Natural killer cell (primary cell): Measurements from ENCODE around the gene CCR8. TPM values are rescaled to one million over a fixed set of nuclear protein-coding genes. Genes with fewer than 3 reads are reported as not detected.
"Not testable (repeated sequence)": the region's sequence is repeated elsewhere in the genome, so short reads cannot be mapped to it uniquely, and the experiment has no call there.

Source experiments
- ATAC-seq, 3 donors: fragments of 150-1000 bp in 2 of 3; fragments of 200-7000 bp in 1 of 3; cut with Tn5 transposase; 1 replicate in 1 of 3; 2 replicates in 2 of 3; pipeline ENCODE4 v1.10.0; 2021; ENCODE audit warnings: mild to moderate bottlenecking in 2 of 3, moderate library complexity in 2 of 3
- DNase-seq, 2 donors: peaks; one replicate each; pipeline versions ENCODE4 v3.0.0 to v3.0.0-alpha.2; 2013 to 2021; ENCODE audit warnings: mixed read lengths in 1 of 2
- H3K27ac ChIP-seq: one replicate; pipeline ENCODE4 v1.5.1; 2013; ENCODE audit warnings: mild to moderate bottlenecking, low read length
- H3K27me3 ChIP-seq: one replicate; pipeline ENCODE4 v1.6.1; 2013; ENCODE audit warnings: low read length; ENCODE audit not compliant: control insufficient read depth, insufficient read depth
- H3K36me3 ChIP-seq: one replicate; pipeline ENCODE4 v1.6.1; 2013; ENCODE audit warnings: low read length; ENCODE audit not compliant: control insufficient read depth, insufficient read depth
- H3K4me1 ChIP-seq: one replicate; pipeline ENCODE4 v1.6.1; 2013; ENCODE audit warnings: low read length; ENCODE audit not compliant: control insufficient read depth, insufficient read depth
- H3K4me3 ChIP-seq: one replicate; pipeline ENCODE4 v1.5.1; 2013; ENCODE audit warnings: low read length
- H3K9me3 ChIP-seq: one replicate; pipeline ENCODE4 v1.6.1; 2013; ENCODE audit warnings: low read length; ENCODE audit not compliant: control insufficient read depth, insufficient read depth
- H3K27ac Mint-ChIP-seq, 2 donors: one replicate each; pipeline ENCODE4 v1.8.0; 2022; ENCODE audit warnings: mild to moderate bottlenecking in 2 of 2, mixed read lengths in 2 of 2, moderate library complexity in 1 of 2
- H3K27me3 Mint-ChIP-seq, 2 donors: one replicate each; pipeline ENCODE4 v1.8.0; 2022; ENCODE audit warnings: low read depth in 2 of 2, mixed read lengths in 2 of 2
- H3K36me3 Mint-ChIP-seq: one replicate; pipeline ENCODE4 v1.8.0; 2022; ENCODE audit warnings: mixed read lengths
- H3K4me1 Mint-ChIP-seq, 2 donors: one replicate each; pipeline ENCODE4 v1.8.0; 2022; ENCODE audit warnings: mixed read lengths in 2 of 2
- H3K4me3 Mint-ChIP-seq: one replicate; pipeline ENCODE4 v1.8.0; 2022; ENCODE audit warnings: mild to moderate bottlenecking, moderate library complexity, mixed read lengths
- H3K9me3 Mint-ChIP-seq, 2 donors: one replicate each; pipeline ENCODE4 v1.8.0; 2022; ENCODE audit warnings: mixed read lengths in 2 of 2
- CTCF ChIP-seq: fragments of 200-600 bp; IDR thresholded peaks from one replicate; pipeline ENCODE4 v1.8.0; 2022; ENCODE audit warnings: antibody characterized with exemption
- WGBS: methylation state at CpG from one replicate; pipeline ENCODE4 v1.1.7; 2013; ENCODE audit warnings: missing lambda C conversion rate; ENCODE audit not compliant: insufficient coverage; 5-methylcytosine and 5-hydroxymethylcytosine counted together
- intact Hi-C: fragments of 100-400 bp; cut with micrococcal nuclease; formaldehyde crosslinking; loops from one replicate; pipeline ENCODE4 v1.14.2; 2022
- total RNA-seq, 4 donors: library from RNA; stranded (reverse); fragments of 120-200 nt in 1 of 4; gene quantifications; one replicate each; pipeline versions ENCODE4 v1.2.3 to v1.2.4, GENCODE V29; 2013 to 2022

CCR8 gene
- total RNA-seq, 3 donors from 2014 or later (not counting 1 experiment from before 2014, with no cell fraction given), result 0.35 TPM; not detected in 2

GRCh38 chr3:39315420-39315819 is 14.1 kb upstream of the CCR8 start:
- no peak overlapping the region for H3K27ac Mint-ChIP-seq
- no peak overlapping the region for H3K4me3 Mint-ChIP-seq
- H3K4me1 Mint-ChIP-seq, result no peaks in the 10 kb centered on the region
- H3K27me3 Mint-ChIP-seq, result peaks cover 0 to 6% of the 10 kb centered on the region in 2 donors
- WGBS, result no CpG with 5 or more reads among the region's 1 CpG
- peaks cover 3 to 7% of the 10 kb centered on the region in 2 donors for H3K9me3 Mint-ChIP-seq
- intact Hi-C loops, result no loop called here
- Histone ChIP-seq H3K27ac (no peak overlapping the region), H3K4me3 (no peak overlapping the region), H3K4me1 (no peaks in the 10 kb centered on the region), H3K27me3 (no peaks in the 10 kb centered on the region), H3K36me3 (no peaks in the 10 kb centered on the region), H3K9me3 (no peaks in the 10 kb centered on the region)
- no peaks in the 10 kb centered on the region for H3K36me3 Mint-ChIP-seq
- no peak for DNase-seq
- no peak for TF ChIP-seq CTCF
- no peak for ATAC-seq

- no peak overlapping the region for H3K4me3 Mint-ChIP-seq
- Histone ChIP-seq H3K9me3 (no peaks in the 10 kb centered on the region), H3K4me1 (peaks cover 5% of the 10 kb centered on the region), H3K4me3 (no peak overlapping the region), H3K36me3 (no peaks in the 10 kb centered on the region), H3K27ac (no peak overlapping the region), H3K27me3 (no peaks in the 10 kb centered on the region)
- peaks cover 2 to 3% of the 10 kb centered on the region in 2 donors for H3K4me1 Mint-ChIP-seq
- ATAC-seq (peak in 1 of 3 donors; percentile 35), DNase-seq (no peak)
- H3K9me3 Mint-ChIP-seq, result peaks cover 3 to 7% of the 10 kb centered on the region in 2 donors
- WGBS, result 91% methylated on average over 2 of the region's 2 CpGs
- peaks cover 0 to 6% of the 10 kb centered on the region in 2 donors for H3K27me3 Mint-ChIP-seq
- no peaks in the 10 kb centered on the region for H3K36me3 Mint-ChIP-seq
- no peak overlapping the region for H3K27ac Mint-ChIP-seq
- intact Hi-C loops, result no loop called here
- no peak for TF ChIP-seq CTCF
Measured at GRCh38 chr3:39317571-39318169, 11.8 kb upstream of the CCR8 start.

GRCh38 chr3:39318301-39318700 is 11.2 kb upstream of the CCR8 start:
- Mint-ChIP-seq H3K4me1 (peaks cover 6 to 8% of the 10 kb centered on the region in 2 donors), H3K27me3 (peaks cover 0 to 6% of the 10 kb centered on the region in 2 donors), H3K27ac (no peak overlapping the region), H3K36me3 (no peaks in the 10 kb centered on the region), H3K9me3 (peaks cover 3 to 7% of the 10 kb centered on the region in 2 donors), H3K4me3 (no peak overlapping the region)
- WGBS, result 95% methylated on average over 1 of the region's 1 CpG
- H3K27me3 ChIP-seq, result no peaks in the 10 kb centered on the region
- H3K9me3 ChIP-seq, result no peaks in the 10 kb centered on the region
- ATAC-seq, result no peak
- peaks cover 5% of the 10 kb centered on the region for H3K4me1 ChIP-seq
- H3K36me3 ChIP-seq, result no peaks in the 10 kb centered on the region
- intact Hi-C loops, result no loop called here
- no peak for DNase-seq
- H3K27ac ChIP-seq, result no peak overlapping the region
- no peak overlapping the region for H3K4me3 ChIP-seq
- no peak for TF ChIP-seq CTCF

GRCh38 chr3:39319249-39319648 is 10.3 kb upstream of the CCR8 start:
- no peaks in the 10 kb centered on the region for H3K36me3 Mint-ChIP-seq
- H3K9me3 Mint-ChIP-seq, result peaks cover 3 to 5% of the 10 kb centered on the region in 2 donors
- Histone ChIP-seq H3K4me3 (no peak overlapping the region), H3K4me1 (peaks cover 8% of the 10 kb centered on the region), H3K36me3 (no peaks in the 10 kb centered on the region), H3K27me3 (no peaks in the 10 kb centered on the region), H3K9me3 (no peaks in the 10 kb centered on the region), H3K27ac (no peak overlapping the region)
- DNase-seq (no peak), ATAC-seq (no peak)
- H3K4me3 Mint-ChIP-seq, result no peak overlapping the region
- no peak for TF ChIP-seq CTCF
- H3K4me1 Mint-ChIP-seq, result peaks cover 6 to 12% of the 10 kb centered on the region in 2 donors
- no peak overlapping the region for H3K27ac Mint-ChIP-seq
- peaks cover 0 to 6% of the 10 kb centered on the region in 2 donors for H3K27me3 Mint-ChIP-seq
- intact Hi-C loops, result no loop called here

GRCh38 chr3:39321574-39321983 is 7.9 kb upstream of the CCR8 start:
- ATAC-seq, H3K36me3 Mint-ChIP-seq, H3K36me3 ChIP-seq, H3K27me3 ChIP-seq, H3K27ac Mint-ChIP-seq, intact Hi-C loops, H3K9me3 Mint-ChIP-seq, H3K4me3 Mint-ChIP-seq, H3K4me3 ChIP-seq, H3K9me3 ChIP-seq, DNase-seq, H3K27ac ChIP-seq, H3K27me3 Mint-ChIP-seq, H3K4me1 ChIP-seq: not testable (repeated sequence)
- no CpG with 5 or more reads among the region's 2 CpGs for WGBS
- peaks cover 6 to 12% of the 10 kb centered on the region in 2 donors for H3K4me1 Mint-ChIP-seq
